GM18519 (cell line): ENCODE measurements around the gene PPL.

Experiments
- ATAC-seq: cut with Tn5 transposase; IDR thresholded peaks from one replicate; pipeline ENCODE4 v1.9.1; 2021; ENCODE audit warnings: mild to moderate bottlenecking, moderate library complexity; ENCODE audit not compliant: unreplicated experiment, low FRiP score

Gene PPL

DNA sequence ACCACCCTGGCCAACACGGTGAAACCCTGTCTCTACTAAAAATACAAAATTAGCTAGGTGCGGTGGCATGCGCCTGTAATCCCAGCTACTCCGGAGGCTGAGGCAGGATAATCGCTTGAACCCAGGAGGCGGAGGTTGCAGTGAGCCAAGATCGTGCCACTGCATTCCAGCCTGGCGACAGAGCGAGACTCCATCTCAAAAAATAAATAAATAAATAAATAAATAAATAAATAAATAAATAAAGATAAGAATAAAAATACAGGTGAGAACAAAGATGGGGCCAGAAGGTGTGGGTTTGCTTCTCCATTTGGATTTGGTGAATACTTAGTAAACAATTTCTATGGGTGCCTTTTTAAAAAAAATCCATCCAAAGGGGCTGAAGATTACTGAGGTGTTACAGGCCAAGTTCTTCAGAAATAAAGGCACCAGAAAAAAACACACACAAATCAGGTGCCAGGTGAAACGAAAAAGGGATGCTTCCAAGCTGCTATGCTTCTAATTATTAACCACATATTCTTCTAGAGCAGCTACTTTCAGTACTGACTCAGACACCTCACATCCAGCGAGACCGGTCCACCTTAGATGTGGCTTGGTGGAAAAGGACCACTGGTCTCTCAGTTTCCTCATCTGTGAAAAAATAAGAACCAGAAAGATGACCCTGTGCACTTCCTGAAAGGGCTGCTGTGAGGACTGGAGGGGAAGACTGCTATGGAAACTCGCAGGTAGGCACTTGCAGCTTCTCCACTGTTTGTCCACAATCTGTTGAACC, 99.0 kb downstream of the PPL start:
- ATAC-seq, result no peak

- ATAC-seq, result no peak
These were observed 100.2 kb downstream of the PPL start for GRCh38 chr16:4836727-4837126.

- ATAC-seq, result no peak
These were observed 103.4 kb downstream of the PPL start for GRCh38 chr16:4833584-4833983.

DNA sequence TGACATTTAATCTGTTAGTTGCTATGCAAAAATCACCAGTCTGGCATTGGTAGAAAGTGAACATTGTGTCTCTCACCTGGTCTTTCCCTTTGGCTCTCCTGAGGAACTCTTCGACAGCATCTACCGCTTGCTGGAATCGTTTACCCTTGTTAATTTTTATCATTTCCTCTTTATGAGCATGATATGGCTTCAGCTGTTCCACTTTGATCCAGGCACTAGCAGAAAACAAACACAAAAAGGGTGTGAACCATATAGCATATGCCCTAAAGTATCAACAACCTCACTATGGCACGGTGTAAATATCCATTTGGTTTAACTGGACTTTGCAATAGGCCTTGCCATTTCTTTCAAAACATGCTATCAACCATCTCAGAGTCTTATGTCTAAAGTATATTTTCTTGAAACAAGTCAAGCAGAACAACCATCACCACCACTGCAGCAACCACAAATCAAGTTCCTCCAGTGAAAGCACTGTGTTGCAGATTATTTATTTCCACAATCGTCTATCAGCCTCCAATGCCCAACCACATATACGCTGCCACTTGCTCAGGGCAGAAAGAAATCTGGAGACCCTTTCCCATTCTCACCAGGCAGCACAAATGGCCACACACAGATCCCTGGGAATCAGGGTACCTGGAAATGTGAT, 104.1 kb downstream of the PPL start:
- no peak for ATAC-seq
